Tibial nerve (tissue), 4 donors: ENCODE results near the gene PLSCR3.

ENCODE experiments used
- CTCF ChIP-seq, 5 experiments: fragments of 200-600 bp in 3 of 5; fragments of 450-650 bp in 2 of 5; sonication (generic) in 3 of 5; IDR thresholded peaks; one replicate each; pipeline ENCODE4 v1.5.1; 2016 to 2019; ENCODE audit warnings: antibody characterized with exemption in 5 of 5, mild to moderate bottlenecking in 3 of 5, moderate library complexity in 2 of 5
- EP300 ChIP-seq, 2 donors: sonication (generic); formaldehyde crosslinking; IDR thresholded peaks; one replicate each; pipeline ENCODE4 v1.6.1; 2017; ENCODE audit warnings: antibody characterized with exemption in 2 of 2, mild to moderate bottlenecking in 1 of 2
- POLR2A ChIP-seq, 2 donors: fragments of 450-650 bp; IDR thresholded peaks; one replicate each; pipeline ENCODE4 v1.6.1; 2017; ENCODE audit warnings: antibody characterized with exemption in 2 of 2, mild to moderate bottlenecking in 2 of 2, moderate library complexity in 2 of 2

GRCh38 chr17:7379134-7379533, 15.2 kb downstream of the PLSCR3 start:
- TF ChIP-seq CTCF (IDR thresholded peaks at IDR 0.05) (no peak), EP300 (IDR thresholded peaks at IDR 0.05) (no peak), POLR2A (IDR thresholded peaks at IDR 0.05) (no peak)
